ENCODE results near the gene PPFIA2. TPM values are rescaled to one million over a fixed set of nuclear protein-coding genes. Genes with fewer than 3 reads are reported as not detected.
"Not testable (repeated sequence)": the region's sequence is repeated elsewhere in the genome, so short reads cannot be mapped to it uniquely, and the experiment has no call there.

Gene PPFIA2
- total RNA-seq, 2 experiments from 2014 or later = not detected

DNA sequence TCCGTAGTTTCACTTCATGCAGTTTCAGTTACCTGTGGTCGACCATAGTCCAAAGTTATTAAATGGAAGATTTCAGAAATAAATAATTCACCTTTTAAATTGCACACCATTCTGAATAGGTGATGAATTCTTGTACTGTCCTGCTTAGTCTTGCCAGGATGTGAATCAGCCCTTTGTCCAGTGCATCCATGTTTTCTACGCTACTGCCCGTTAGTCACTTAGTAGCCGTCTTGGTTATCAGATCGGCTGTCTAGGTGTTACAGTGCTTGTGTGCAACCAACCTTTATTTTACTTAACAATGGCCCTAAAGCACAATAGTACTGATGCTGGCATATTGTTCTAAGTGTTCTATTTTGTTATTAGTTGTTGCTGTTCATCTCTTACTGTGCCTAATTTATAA is 534.5 kb downstream of the PPFIA2 start:
- Mint-ChIP-seq H3K4me1 (ENCODE audit: low read depth) (no peaks in the 10 kb centered on the region), H3K27ac (no peak overlapping the region), H3K4me3 (no peak overlapping the region), H3K36me3 (ENCODE audit: low read depth) (no peaks in the 10 kb centered on the region), H3K9me3 (ENCODE audit: insufficient read depth) (no peaks in the 10 kb centered on the region), H3K27me3 (ENCODE audit: low read depth) (no peaks in the 10 kb centered on the region)
- ATAC-seq = no peak
- POLR2A ChIA-PET = no interaction called here
- DNase-seq = no peak
- CTCF ChIA-PET = no interaction called here

DNA sequence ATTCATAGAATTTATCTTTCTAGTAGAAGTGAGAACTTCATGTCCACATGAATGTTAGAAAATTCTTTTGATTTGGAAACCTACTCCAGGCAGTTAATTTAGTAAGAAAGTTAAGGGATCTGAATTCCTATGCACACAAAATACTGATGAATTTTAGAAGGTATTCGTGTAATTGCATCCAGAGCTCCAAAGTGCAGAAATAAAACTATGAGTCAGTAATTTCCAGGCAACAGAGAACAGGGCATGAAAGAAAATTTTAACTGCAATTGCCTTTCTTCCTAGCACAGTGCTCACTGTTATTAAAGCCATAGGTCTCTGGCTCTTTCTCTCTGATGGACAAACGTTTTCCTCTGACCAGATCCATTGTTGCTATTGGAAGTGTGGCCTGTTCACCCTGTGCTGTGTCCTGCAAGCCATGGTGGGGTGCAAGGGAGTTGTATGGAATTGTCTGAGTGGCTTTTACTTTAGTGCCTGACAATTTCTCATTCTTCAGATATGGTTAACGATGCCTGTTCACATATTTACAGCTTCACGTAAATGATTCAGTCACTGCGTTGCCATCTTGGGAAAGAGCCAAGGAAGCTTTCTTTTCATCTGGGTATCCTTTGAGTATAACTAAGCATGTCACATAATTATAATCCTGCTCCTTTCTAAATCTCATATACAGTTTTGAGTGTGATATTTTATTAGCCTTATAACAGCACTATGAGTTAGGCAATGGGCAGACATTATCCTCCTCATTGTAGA is 536.1 kb downstream of the PPFIA2 start:
- no peaks in the 10 kb centered on the region for H3K27me3 Mint-ChIP-seq (ENCODE audit: low read depth)
- no peaks in the 10 kb centered on the region for H3K9me3 Mint-ChIP-seq (ENCODE audit: insufficient read depth)
- CTCF ChIA-PET = no interaction called here
- POLR2A ChIA-PET = no interaction called here
- H3K4me3 Mint-ChIP-seq = no peak overlapping the region
- H3K36me3 Mint-ChIP-seq (ENCODE audit: low read depth) = no peaks in the 10 kb centered on the region
- H3K4me1 Mint-ChIP-seq (ENCODE audit: low read depth) = no peaks in the 10 kb centered on the region
- DNase-seq (no peak), ATAC-seq (no peak)
- no peak overlapping the region for H3K27ac Mint-ChIP-seq

DNA sequence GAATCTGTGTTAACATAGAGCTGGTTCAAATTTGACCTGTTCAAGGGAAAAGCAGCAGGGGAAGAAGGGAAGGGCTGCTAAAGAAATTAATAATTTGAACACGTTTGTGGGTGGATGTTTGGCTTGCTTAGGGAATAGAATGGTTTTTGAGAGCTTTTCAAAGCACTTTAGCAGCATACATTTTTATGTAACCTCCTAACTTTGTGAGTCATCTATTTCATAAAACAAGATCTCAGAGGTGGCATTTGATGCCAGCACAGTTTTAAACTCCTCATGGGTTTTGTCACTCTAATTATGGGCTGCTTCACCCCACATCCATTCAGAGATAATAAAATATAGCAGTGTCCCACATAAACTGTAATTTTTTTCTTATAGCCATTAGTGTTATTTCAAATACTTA is 537.5 kb downstream of the PPFIA2 start:
- Mint-ChIP-seq H3K4me3 (no peak overlapping the region), H3K9me3 (ENCODE audit: insufficient read depth) (no peaks in the 10 kb centered on the region), H3K4me1 (ENCODE audit: low read depth) (no peaks in the 10 kb centered on the region), H3K36me3 (ENCODE audit: low read depth) (no peaks in the 10 kb centered on the region), H3K27ac (no peak overlapping the region), H3K27me3 (ENCODE audit: low read depth) (no peaks in the 10 kb centered on the region)
- DNase-seq (no peak), ATAC-seq (no peak)
- POLR2A ChIA-PET = no interaction called here
- CTCF ChIA-PET = no interaction called here

DNA sequence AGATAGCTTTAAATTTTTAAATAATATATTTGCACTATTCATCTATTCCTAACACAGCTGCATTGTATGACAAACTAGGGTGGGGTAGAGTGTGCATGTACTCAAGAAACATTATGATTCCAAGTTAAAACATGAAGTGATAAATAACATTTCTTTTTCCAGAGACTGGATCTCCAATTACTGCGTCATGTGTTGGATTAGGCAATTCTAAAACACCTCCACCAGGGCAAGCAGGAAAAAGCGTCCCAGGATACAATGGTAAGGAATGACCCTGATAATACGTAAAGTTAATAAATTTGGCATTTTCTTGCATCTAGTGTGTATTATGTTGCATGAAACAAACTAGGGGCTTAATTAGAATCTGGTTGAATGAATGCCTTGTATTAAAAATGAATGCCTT is 542.4 kb downstream of the PPFIA2 start:
- no peaks in the 10 kb centered on the region for H3K27me3 Mint-ChIP-seq (ENCODE audit: low read depth)
- POLR2A ChIA-PET = no interaction called here
- CTCF ChIA-PET = no interaction called here
- no peak overlapping the region for H3K4me3 Mint-ChIP-seq
- no peaks in the 10 kb centered on the region for H3K4me1 Mint-ChIP-seq (ENCODE audit: low read depth)
- no peaks in the 10 kb centered on the region for H3K36me3 Mint-ChIP-seq (ENCODE audit: low read depth)
- H3K9me3 Mint-ChIP-seq (ENCODE audit: insufficient read depth) = no peaks in the 10 kb centered on the region
- ATAC-seq (no peak), DNase-seq (no peak)
- no peak overlapping the region for H3K27ac Mint-ChIP-seq

DNA sequence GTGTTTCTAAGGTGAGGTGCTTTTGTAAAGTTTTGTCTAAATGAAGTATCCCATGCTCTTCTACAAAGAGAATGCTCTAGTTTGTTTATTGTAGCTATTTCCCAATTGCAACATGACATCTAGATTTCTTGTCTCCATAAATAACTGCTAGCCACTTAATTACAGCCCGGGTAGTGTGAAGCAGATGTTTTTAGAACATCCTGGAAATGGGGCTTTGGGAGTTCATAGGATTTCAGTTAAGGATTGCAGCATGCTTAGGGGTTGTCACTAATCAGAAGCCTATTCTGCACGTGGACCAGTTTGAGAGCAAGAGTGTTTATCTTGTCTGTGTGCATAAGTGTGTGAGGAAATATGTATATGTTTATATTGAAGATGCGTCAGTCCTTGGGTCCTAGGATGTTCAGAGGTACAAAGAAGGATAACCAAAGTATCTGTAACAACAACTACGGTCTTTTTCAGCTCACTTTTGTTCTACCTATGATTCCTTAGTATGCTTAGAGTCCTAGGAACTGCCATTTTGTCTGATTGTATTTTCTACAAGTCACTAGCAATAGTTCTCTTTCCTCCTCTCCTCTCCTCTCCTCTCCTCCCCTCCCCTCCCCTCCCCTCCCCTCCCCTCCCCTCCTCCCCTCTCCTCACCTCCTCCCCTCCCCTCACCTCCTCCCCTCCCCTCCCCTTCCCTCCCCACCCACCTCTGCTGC is 546.0 kb downstream of the PPFIA2 start:
- ATAC-seq (no peak), DNase-seq (no peak)
- ChIA-PET POLR2A (no interaction called here), CTCF (no interaction called here)
- no peak overlapping the region for H3K27ac Mint-ChIP-seq
- H3K9me3 Mint-ChIP-seq (ENCODE audit: insufficient read depth) = no peaks in the 10 kb centered on the region
- H3K4me1 Mint-ChIP-seq (ENCODE audit: low read depth) = no peaks in the 10 kb centered on the region
- H3K27me3 Mint-ChIP-seq (ENCODE audit: low read depth) = no peaks in the 10 kb centered on the region
- H3K4me3 Mint-ChIP-seq = no peak overlapping the region
- no peaks in the 10 kb centered on the region for H3K36me3 Mint-ChIP-seq (ENCODE audit: low read depth)

DNA sequence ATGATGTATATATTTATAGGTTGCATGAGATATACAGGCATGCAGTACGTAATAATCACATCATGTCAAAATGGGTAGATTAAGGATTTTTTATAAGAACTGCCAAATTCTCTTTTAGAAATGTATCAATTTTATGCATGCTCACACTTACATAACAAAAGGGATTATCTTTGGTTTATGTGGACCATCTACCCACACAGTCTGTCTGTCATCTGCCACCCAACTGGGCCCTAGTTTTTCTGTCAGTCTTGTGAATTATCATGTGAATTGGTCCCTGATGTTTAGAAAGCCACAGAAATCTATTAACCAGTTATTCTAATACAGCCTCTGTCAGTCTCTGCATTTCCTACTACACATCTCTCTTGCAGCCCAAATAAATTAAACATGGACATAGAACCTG is 547.8 kb downstream of the PPFIA2 start:
- no peak for ATAC-seq
- H3K27ac Mint-ChIP-seq = no peak overlapping the region
- CTCF ChIA-PET = no interaction called here
- no peaks in the 10 kb centered on the region for H3K27me3 Mint-ChIP-seq (ENCODE audit: low read depth)
- H3K9me3 Mint-ChIP-seq (ENCODE audit: insufficient read depth) = no peaks in the 10 kb centered on the region
- no peak overlapping the region for H3K4me3 Mint-ChIP-seq
- POLR2A ChIA-PET = no interaction called here
- no peak for DNase-seq
- no peaks in the 10 kb centered on the region for H3K36me3 Mint-ChIP-seq (ENCODE audit: low read depth)
- H3K4me1 Mint-ChIP-seq (ENCODE audit: low read depth) = no peaks in the 10 kb centered on the region

DNA sequence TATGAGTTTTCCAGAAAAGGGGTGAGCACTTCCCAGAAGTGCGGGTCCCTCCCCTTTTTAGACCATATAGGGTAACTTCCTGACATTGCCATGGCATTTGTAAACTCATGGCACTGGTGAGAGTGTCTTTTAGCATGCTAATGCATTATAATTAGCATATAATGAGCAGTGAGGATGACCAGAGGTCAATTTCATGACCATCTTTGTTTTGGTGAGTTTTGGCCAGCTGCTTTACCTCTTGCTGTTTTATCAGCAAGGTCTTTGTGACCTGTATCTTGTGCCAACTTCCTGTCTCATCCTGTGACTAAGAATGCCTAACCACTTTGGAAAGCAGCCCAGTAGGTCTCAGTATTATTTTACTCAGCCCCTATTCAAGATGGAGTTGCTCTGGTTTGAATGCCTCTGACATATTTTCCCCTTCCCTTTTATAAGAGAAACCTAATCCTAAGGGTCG is 549.4 kb downstream of the PPFIA2 start:
- H3K27ac Mint-ChIP-seq; H3K27me3 Mint-ChIP-seq (ENCODE audit: low read depth); ATAC-seq; POLR2A ChIA-PET; DNase-seq; H3K4me3 Mint-ChIP-seq; H3K36me3 Mint-ChIP-seq (ENCODE audit: low read depth); H3K9me3 Mint-ChIP-seq (ENCODE audit: insufficient read depth); H3K4me1 Mint-ChIP-seq (ENCODE audit: low read depth); CTCF ChIA-PET: not testable (repeated sequence)

DNA sequence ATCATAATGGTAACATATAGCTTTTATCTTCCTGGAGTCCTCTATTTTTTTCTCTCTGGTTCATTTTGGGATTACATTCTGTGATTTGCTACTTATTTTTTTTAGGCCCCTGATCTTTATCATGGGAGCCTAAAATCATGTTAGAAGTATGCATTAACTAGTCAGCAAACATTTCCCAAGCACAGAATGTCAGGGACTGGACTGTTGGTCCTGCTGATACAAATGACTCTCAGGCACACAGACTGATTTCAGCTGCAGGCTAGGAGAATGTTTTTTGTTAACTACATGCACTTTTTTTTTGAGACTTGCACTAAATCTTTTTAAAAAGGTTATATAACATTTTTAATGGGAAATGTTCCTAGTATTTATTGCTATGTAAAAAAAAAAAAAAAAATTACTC is 550.1 kb downstream of the PPFIA2 start:
- CTCF ChIA-PET = no interaction called here
- Mint-ChIP-seq H3K4me3 (no peak overlapping the region), H3K4me1 (ENCODE audit: low read depth) (no peaks in the 10 kb centered on the region), H3K27ac (no peak overlapping the region), H3K36me3 (ENCODE audit: low read depth) (no peaks in the 10 kb centered on the region), H3K27me3 (ENCODE audit: low read depth) (no peaks in the 10 kb centered on the region), H3K9me3 (ENCODE audit: insufficient read depth) (no peaks in the 10 kb centered on the region)
- DNase-seq = no peak
- POLR2A ChIA-PET = no interaction called here
- ATAC-seq = no peak

DNA sequence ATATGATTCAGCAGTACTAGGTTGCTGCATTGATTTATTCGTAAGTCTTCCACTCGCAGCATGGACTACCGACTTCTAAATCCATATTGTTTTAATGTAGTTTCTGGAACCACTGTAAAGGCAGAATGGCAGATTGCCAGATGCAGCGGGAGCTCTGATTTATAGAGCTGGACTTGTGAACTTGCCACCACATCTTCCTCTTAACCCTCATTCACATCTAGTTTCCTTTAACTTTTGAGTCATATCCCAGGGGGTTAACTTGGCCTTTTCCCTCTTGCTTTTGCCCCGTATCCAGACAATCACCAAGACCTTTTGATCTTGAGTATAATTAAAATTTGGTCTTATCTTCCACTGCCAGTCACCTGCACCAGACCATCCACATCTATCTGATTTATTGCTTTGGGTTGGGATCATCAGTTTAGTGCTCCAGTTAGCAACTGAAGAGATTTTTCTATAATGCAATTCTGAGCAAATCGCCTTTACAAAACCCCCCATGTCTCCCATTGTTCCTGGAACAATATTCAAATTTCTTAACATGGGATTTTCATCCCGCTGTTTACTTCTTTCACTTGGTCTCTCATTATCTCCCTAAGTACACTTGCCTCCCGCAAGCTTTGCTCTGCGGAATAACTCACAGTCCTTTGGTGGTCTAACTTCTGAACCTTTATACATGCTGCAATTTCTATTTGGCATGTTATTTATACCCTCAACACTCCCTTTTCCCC is 550.8 kb downstream of the PPFIA2 start:
- Mint-ChIP-seq H3K4me3 (no peak overlapping the region), H3K27me3 (ENCODE audit: low read depth) (no peaks in the 10 kb centered on the region), H3K36me3 (ENCODE audit: low read depth) (no peaks in the 10 kb centered on the region), H3K27ac (no peak overlapping the region), H3K4me1 (ENCODE audit: low read depth) (no peaks in the 10 kb centered on the region), H3K9me3 (ENCODE audit: insufficient read depth) (no peaks in the 10 kb centered on the region)
- no peak for ATAC-seq
- ChIA-PET POLR2A (no interaction called here), CTCF (no interaction called here)
- no peak for DNase-seq

Data from activated CD8-positive, alpha-beta T cell treated with anti-CD3 and anti-CD28 coated beads, Interleukin-2, amount 10 ng/mL, durations not matched to agents 7 days and 5 days (primary cell).